GM10248 (cell line): ENCODE measurements around the gene RAP1GDS1.

Experiments used
- CTCF ChIA-PET: fragments of 300-600 bp; sonication (Branson Sonifier 250); formaldehyde crosslinking; extraction: SDS; loops from one replicate; lab custom pipeline; 2021; ENCODE audit warnings: antibody characterized with exemption; lab: Yijun Ruan, JAX
- POLR2A ChIA-PET: fragments of 350-650 bp; sonication (Branson Sonifier 250); formaldehyde crosslinking; extraction: SDS; loops from one replicate; lab custom pipeline; 2020; ENCODE audit warnings: antibody characterized with exemption; lab: Yijun Ruan, JAX
- DNase-seq: peaks from one replicate; pipeline ENCODE4 v3.0.0; 2012; ENCODE audit errors: extremely low spot score
- TF ChIP-seq, protein P1 (sequence below): IDR thresholded peaks from 2 replicates; pipeline ENCODE4 v1.5.1; 2012; ENCODE audit warnings: mild to moderate bottlenecking, low read depth; ENCODE audit errors: extremely low read depth, missing control alignments, control extremely low read depth

The RAP1GDS1 gene

DNA sequence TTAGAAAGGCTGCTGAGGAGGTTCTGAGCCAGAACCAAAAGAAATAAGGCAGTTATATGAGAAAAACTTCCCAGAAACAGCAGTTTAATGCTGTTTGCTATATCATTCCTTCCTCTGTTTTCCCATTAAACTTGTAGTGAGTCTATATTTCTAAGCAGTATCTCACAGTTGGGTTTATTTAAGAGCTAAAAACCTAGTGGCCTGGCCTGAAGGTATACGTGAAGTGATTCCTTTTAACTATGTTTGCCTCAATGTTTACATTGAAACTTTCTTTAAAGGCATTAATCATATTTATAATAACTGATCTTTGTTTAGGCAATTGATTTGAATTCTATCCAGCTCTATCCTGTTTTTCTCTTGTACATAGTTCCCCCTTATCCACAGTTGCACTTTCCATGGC, 19.1 kb upstream of the RAP1GDS1 start:
- POLR2A ChIA-PET, result no interaction called here
- CTCF ChIA-PET, result interaction anchor here (1.3 kb wide), 2 partner anchors 11 to 56 kb away, joined by 3 read pairs; no protein-coding TSS in a partner anchor
- TF ChIP-seq, protein P1, sequence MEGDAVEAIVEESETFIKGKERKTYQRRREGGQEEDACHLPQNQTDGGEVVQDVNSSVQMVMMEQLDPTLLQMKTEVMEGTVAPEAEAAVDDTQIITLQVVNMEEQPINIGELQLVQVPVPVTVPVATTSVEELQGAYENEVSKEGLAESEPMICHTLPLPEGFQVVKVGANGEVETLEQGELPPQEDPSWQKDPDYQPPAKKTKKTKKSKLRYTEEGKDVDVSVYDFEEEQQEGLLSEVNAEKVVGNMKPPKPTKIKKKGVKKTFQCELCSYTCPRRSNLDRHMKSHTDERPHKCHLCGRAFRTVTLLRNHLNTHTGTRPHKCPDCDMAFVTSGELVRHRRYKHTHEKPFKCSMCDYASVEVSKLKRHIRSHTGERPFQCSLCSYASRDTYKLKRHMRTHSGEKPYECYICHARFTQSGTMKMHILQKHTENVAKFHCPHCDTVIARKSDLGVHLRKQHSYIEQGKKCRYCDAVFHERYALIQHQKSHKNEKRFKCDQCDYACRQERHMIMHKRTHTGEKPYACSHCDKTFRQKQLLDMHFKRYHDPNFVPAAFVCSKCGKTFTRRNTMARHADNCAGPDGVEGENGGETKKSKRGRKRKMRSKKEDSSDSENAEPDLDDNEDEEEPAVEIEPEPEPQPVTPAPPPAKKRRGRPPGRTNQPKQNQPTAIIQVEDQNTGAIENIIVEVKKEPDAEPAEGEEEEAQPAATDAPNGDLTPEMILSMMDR, result no peak
- no peak for DNase-seq

DNA sequence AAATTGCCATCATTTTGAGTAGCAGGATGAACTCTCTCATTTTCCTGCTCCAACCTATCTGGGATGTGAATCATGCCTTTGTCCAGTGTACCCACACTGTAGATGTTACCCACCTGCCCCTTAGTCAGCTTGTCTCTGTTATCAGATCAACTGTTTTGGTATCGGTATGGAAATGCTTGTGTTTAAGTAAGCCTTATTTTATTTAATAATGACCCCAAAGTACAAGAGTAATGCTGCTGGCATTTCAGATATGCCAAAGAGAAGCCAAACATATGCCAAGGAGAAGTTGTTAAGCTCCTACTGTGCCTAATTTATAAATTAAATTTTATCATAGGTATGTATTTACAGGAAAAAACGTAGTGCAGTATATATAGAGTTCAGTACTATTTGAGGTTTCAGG, 18.6 kb upstream of the RAP1GDS1 start:
- CTCF ChIA-PET, result interaction anchor here (1.3 kb wide), 1 partner anchor 55 kb away, joined by 3 read pairs; no protein-coding TSS in a partner anchor
- TF ChIP-seq, protein P1, result no peak
- POLR2A ChIA-PET, result no interaction called here
- no peak for DNase-seq

DNA sequence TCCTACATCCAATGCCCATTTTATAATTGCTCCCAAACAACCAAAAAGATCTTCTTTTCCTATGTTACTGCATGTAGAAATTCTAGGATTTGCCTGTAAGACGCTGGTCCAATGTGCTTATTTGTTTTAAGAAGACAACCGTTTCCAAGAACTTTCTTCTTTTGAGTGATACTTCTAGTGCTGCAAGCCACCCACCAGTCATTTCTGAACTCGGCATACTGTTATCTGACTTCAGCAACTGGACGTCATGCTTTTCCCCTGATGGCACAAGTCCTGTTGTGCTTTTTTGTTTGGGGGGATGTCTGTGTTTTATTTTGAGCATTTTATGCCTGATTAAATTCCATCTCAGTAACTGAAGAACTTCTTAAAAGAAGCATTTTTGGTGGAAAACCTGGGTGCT, 16.0 kb upstream of the RAP1GDS1 start:
- POLR2A ChIA-PET, result no interaction called here
- no peak for DNase-seq
- TF ChIP-seq, protein P1, result no peak

DNA sequence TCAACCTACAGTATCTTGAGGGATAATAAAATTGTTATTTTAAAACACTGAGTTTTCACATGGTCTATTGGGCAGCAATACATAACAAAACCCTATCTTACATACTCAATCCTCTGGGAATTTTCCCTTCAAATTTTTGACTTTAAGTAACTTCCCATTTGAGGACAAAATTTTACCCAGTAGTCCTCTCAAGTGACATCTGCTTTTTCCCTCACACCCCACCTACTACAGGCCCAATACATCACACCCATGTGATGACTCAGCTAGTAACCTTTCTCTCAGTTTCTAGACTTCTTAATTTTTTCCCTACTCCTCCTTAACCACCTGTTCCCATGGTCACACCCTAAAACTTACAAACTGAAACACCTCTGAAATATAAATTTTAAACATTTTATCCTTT, 12.2 kb upstream of the RAP1GDS1 start:
- ChIA-PET POLR2A (no interaction called here), CTCF (no interaction called here)
- no peak for DNase-seq
- TF ChIP-seq, protein P1, result no peak

More for the DNA sequence above, 16.0 kb upstream of the RAP1GDS1 start:
- CTCF ChIA-PET, result no interaction called here

DNA sequence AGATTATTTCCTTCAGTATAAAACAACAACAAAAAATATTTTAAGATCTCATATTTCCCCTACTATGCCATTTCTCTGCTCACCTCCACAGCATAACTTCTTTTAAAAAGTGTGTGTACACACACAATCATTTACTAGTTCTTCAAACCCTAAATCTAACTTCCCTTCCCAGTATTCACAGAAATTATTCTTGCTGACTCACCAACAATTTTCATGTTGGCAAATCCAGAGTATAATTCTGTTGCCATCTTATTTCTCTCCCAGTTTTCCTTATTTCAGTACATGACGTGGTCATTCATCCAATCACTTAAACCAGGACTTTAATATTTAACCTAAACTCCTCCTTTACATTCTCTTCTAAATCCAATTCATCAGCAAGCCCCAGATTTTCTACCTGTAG, 11.4 kb upstream of the RAP1GDS1 start:
- CTCF ChIA-PET, result interaction anchor here (1.2 kb wide), 1 partner anchor 806 kb away, joined by 3 read pairs; no protein-coding TSS in a partner anchor
- DNase-seq, result no peak
- TF ChIP-seq, protein P1, result no peak
- POLR2A ChIA-PET, result no interaction called here

DNA sequence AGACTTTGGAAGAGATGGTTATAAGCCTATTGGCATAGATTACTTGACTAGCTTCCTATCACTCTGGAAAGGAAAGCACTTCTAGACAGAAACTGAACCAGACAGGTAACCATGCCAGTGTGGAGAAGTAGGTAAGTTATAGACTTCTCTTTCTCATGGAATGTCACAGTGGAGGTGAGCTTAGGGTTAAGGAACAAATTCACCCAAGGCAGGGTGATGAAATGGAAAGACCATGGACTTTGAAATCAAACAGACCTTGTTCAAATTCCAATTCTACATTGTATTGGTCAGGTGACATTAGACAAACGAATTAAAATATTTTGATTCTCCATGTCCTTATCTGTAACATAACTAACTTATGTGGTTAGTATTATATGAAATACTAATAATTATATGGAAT, 7.7 kb upstream of the RAP1GDS1 start:
- CTCF ChIA-PET, result interaction anchor here (0.9 kb wide), 1 partner anchor 108 kb away, joined by 3 read pairs; no protein-coding TSS in a partner anchor
- TF ChIP-seq, protein P1, result no peak
- POLR2A ChIA-PET, result no interaction called here
- DNase-seq, result no peak
